HG02885 (cell line): ENCODE measurements around the gene PTGER4.

ENCODE experiments used
- ATAC-seq: cut with Tn5 transposase; IDR thresholded peaks from one replicate; pipeline ENCODE4 v1.9.1; 2021; ENCODE audit warnings: mild to moderate bottlenecking; ENCODE audit not compliant: unreplicated experiment, poor library complexity

Gene PTGER4

DNA sequence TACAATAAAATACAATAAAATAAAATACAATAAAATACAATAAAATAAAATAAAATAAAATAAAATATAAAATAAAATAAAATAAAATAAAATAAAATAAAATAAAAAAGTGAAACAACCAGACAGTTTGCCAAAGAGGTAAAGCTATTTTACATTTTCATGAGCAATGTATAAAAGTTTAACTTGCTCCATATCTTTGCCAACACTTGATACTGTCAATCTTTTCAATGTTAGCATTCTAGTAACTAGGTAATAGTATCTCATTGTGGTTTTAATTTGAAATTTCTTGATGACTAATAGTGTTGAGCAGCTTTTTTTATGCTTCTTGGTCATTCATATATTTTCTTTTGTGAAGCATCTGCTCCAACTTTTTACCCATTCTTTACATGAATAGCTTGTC is 58.8 kb downstream of the PTGER4 start:
- no peak for ATAC-seq
